Ammon's horn (tissue), 1 donor: Measurements from ENCODE around the gene NEU3.
"Not testable (repeated sequence)": the region's sequence is repeated elsewhere in the genome, so short reads cannot be mapped to it uniquely, and the experiment has no call there.

Source experiments
- DNase-seq: peaks from one replicate; pipeline ENCODE4 v3.0.0-alpha.2; 2016; ENCODE audit warnings: low spot score

The NEU3 gene

GRCh38 chr11:75029836-75030631, 41.3 kb downstream of the NEU3 start:
- DNase-seq: no peak

GRCh38 chr11:75031224-75031753, 42.6 kb downstream of the NEU3 start:
- no peak for DNase-seq

- peak; percentile 66 for DNase-seq
These were observed 43.2 kb downstream of the NEU3 start for GRCh38 chr11:75031771-75032549.

GRCh38 chr11:75032550-75032935, 43.8 kb downstream of the NEU3 start:
- no peak for DNase-seq

DNA sequence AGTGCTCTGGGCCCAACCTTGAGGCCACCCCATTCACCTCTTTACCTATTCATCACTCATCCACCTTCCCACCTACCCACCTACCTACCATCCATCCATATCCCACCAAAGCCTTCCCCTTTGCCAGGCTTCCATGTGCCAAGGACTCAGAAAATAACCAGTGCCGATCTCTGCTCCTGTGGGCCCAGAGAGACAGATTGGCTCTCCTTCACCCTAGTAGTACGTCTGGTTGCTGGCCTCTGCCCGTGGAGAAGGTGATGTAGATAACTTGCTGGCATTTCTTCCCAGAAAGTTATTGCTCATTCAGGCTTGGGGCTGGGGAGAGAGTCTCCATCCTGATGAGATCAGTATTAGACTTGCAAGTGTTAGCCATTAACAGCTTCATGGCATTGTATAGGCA, 45.2 kb downstream of the NEU3 start:
- DNase-seq: no peak

DNA sequence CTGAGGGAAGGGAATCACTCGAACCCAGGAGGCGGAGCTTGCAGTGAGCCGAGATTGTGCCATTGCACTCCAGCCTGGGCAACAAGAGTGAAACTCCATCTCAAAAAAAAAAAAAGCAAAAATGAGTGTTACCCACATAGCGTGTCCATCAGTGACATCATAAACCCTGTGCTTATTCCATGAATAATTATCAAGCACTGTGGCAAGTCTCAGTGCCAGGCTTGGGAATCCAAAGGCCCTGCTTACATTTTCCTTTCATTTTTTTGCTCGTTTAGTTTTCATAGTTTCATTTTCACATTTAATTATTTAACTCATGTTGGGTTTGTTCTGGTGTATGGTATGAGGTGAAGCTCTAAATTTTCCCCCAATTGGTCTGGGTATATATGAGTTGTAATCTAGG, 46.5 kb downstream of the NEU3 start:
- no peak for DNase-seq

DNA sequence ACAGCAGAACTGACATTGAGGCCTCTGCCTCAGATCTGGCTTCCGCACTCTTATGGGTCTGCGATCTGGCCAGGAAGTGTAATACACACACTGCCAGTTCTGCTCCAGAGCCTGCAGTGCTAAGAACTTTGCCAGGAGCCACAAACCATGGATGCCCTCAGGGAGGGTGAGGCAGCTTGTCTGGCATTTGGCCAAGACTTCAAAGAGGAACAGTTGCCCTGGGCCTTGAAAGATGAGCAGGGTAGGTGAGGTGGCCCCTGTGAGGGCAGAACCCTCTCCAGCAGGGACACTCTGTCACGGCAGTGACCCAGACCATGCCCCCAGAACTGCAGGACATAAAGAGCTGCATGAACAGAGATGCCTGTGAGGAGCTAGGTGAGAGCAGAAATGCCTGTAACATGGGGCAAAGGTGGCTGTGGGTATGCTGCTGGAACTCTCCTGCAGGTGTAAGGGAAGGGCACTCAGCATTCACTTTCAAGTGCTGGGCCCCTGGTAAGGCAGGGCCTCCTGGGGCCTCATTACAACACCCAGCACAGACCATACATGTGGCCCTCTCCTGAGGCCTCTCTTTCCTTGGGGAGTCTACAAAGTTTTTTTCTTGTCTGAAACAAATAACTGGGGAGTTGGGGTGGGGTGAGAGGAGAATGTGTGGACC, 47.3 kb downstream of the NEU3 start:
- no peak for DNase-seq

DNA sequence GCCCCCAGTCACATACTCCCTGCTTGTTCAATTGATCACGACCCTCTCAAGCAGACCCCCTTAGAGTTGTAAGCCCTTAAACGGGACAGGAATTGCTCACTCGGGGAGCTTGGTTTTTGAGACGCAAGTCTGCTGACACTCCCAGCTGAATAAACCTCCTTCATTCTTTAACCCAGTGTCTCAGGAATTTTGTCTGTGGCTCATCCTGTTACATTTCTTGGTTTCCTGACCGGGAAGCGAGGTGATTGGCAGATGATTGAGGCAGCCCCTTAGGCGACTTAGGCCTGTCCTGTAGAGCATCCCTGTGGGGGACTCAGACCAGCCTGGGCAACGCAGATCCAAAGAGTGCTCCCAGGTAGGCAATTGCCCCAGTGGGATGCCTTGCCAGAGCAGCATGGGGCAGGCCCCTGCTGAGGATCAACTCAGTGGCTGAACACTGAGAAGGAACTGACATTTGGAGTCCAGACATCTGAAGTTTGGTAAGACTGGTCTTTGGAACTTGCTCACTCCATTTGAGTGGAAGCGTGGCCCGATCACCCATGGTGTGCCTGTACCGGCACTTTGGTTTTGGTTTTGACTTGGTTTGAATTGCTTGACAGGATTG, 51.5 kb downstream of the NEU3 start:
- no peak for DNase-seq

DNA sequence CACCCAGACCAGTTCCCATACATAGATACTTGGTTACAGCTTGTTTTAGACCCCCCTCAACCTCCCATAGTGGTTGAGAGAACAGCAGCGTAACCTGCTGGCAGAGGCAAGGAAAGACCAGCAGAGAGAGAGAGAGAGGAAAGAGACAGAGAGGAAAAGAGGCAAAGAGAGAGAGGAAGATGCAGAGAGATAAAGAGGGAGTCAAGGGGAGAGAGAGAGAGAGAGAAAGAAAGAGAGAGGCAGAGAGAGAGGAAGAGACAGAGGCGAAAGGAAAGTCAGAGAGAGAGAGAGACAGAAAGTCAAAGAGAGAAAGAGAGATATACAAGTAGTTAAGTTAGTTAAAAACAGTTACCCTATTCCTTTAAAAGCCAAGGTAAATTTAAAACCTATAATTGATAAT, 52.5 kb downstream of the NEU3 start:
- no peak for DNase-seq

GRCh38 chr11:75041821-75042220, 53.1 kb downstream of the NEU3 start:
- DNase-seq: not testable (repeated sequence)

DNA sequence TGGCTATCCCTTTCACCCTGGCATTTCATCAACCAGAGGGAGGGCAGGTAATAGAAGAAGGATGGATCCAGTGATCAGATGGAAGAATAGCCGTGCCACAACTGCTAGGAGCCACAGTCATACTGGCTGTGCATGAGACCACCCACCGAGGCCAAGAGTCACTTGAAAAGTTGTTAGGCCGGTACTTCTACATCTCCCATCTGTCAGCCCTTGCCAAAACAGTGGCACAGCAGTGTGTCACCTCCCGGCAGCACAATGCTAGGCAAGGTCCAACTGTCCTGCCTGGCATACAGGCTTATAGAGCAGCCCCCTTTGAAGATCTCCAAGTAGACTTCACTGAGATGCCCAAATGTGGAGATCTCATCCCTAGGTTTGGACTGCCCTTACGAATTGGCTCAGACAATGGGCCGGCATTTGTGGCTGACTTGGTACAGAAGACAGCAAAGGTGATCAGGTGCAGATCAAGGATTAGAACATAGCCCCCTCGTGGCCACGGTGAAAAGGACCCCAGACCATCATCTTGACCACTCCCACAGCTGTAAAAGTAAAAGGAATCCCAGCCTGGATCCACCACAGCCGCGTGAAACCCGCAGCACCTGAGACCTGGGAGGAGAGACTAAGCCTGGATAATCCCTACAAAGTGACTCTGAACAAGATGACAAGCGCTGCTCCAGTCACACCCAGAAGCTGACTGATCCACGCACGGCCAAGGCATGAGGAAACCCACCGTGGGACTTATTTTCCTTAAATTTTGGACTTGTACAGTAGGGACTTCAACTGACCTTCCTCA, 55.8 kb downstream of the NEU3 start:
- DNase-seq: not testable (repeated sequence)

- not testable (repeated sequence) for DNase-seq
These were observed 57.9 kb downstream of the NEU3 start for GRCh38 chr11:75046668-75047067.

DNA sequence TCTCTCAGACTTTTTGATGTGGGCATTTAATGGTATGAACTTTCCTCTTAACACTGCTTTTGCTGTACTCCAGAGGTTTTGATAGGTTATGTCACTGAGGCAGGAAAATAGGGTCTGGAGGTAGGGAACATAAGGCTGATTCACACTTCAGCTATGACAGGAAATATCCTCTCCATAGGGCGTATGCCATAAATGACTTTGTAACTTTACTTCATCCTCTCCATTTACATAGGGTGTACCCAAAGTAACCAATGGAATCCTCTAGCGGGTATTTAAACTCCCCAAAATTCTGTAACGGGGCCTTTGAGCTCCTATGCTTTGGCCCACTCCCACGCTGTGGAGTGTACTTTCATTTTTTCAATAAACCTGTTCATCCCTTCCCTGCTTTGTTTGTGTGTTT, 58.5 kb downstream of the NEU3 start:
- DNase-seq: no peak

- not testable (repeated sequence) for DNase-seq
These were observed 61.0 kb downstream of the NEU3 start for GRCh38 chr11:75049501-75050266.

GRCh38 chr11:75050516-75050915, 61.8 kb downstream of the NEU3 start:
- no peak for DNase-seq

GRCh38 chr11:75051043-75051442, 62.3 kb downstream of the NEU3 start:
- no peak for DNase-seq

GRCh38 chr11:75052457-75052856, 63.7 kb downstream of the NEU3 start:
- no peak for DNase-seq

GRCh38 chr11:75055511-75055910, 66.8 kb downstream of the NEU3 start:
- DNase-seq: no peak

DNA sequence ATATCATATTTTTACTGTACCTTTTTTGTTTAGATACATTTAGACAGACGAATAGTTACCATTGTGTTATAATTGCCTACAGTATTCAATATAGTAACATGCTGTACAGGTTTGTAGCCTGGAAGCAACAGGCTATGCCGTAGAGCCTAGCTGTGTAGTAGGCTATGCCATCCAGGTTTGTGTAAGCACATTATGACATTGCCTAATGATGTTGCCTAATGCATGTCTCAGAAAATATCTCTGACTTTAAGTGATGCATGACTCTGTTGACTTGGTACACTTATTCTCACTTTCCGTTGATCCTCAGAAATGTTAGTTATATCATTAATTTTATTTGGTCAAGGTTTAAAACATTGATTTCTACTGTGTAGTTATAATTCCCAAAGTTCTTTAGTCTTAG, 68.1 kb downstream of the NEU3 start:
- no peak for DNase-seq

DNA sequence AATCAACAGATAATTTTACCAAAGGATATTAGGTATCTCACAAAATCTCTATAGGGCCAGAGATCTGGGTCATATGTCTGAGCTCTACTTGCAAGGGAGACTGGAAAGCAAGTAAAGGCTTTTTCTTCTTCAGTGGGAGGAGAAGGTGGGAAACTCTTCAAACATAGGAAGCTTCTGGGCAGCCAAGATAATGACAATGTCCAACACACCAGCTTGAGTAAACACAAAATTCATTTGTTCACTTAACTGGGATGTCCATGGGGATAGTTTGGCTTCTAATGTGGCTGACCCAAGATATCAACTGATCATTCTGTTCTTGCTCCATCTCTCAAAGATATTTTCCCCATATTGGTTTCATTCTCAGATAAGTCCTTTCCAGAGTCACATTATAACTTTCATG, 70.6 kb downstream of the NEU3 start:
- no peak for DNase-seq
